A673 (cell line): ENCODE results near the gene DMPK.
A peak's percentile ranks its signal among the peaks of the same experiment; 100 is the strongest.

Source experiments
- EZH2 ChIP-seq: fragments of 200-600 bp; sonication (generic); IDR thresholded peaks from 2 replicates; pipeline ENCODE4 v1.6.1; 2017; ENCODE audit warnings: borderline replicate concordance, low read depth, mild to moderate bottlenecking, mixed read lengths, antibody characterized with exemption, low read length; ENCODE audit not compliant: poor library complexity, severe bottlenecking
- TF ChIP-seq, protein P1 (sequence below): fragments of 300-800, 200-600 bp; sonication (generic); conservative IDR thresholded peaks from 2 replicates; pipeline ENCODE4 v1.5.1; 2017; ENCODE audit warnings: low read depth, mild to moderate bottlenecking, antibody characterized with exemption, low read length, moderate library complexity, mixed read lengths

DNA sequence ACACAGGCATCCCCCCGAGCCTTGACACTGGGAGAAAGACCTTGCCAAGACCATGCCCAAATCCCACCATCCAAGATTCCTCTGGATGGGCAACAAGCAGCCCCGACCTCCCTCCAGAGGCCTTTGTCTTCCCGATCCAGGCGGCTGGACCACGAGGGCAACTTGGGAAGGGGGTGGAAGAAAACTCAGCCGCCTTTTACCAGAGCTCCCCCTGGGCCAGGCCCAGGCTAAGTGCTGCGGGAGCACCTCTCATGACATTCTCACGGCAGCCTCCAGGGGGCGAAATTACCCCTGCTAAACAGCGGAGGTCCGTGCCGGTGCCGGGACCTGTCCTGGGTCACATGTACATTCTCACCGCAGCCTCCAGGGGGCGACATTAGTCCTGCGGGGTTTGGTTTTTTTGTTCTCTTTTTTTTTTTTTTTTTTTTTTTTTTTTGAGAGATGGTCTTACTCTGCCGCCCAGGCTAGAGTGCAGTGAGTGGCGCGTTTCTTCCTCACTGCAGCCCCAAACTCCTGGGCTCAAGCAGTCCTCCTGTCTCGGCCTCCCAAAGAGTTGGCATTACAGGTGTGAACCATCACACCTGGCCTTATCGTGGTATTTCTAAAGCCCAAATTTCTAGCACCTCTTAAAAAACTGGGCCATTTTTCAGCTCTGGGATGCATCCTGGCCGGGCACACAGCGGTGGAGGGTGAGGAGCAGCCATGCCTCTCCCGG lies 34.9 kb upstream of the DMPK start:
- TF ChIP-seq, protein P1, sequence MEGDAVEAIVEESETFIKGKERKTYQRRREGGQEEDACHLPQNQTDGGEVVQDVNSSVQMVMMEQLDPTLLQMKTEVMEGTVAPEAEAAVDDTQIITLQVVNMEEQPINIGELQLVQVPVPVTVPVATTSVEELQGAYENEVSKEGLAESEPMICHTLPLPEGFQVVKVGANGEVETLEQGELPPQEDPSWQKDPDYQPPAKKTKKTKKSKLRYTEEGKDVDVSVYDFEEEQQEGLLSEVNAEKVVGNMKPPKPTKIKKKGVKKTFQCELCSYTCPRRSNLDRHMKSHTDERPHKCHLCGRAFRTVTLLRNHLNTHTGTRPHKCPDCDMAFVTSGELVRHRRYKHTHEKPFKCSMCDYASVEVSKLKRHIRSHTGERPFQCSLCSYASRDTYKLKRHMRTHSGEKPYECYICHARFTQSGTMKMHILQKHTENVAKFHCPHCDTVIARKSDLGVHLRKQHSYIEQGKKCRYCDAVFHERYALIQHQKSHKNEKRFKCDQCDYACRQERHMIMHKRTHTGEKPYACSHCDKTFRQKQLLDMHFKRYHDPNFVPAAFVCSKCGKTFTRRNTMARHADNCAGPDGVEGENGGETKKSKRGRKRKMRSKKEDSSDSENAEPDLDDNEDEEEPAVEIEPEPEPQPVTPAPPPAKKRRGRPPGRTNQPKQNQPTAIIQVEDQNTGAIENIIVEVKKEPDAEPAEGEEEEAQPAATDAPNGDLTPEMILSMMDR = peak; percentile 99
- TF ChIP-seq EZH2 = no peak
